GM19351 (cell line): ENCODE results near the gene GUCY2F.

Source experiments
- ATAC-seq: cut with Tn5 transposase; IDR thresholded peaks from one replicate; pipeline ENCODE4 v1.9.1; 2021; ENCODE audit warnings: mild to moderate bottlenecking, moderate library complexity; ENCODE audit not compliant: unreplicated experiment

GUCY2F gene

DNA sequence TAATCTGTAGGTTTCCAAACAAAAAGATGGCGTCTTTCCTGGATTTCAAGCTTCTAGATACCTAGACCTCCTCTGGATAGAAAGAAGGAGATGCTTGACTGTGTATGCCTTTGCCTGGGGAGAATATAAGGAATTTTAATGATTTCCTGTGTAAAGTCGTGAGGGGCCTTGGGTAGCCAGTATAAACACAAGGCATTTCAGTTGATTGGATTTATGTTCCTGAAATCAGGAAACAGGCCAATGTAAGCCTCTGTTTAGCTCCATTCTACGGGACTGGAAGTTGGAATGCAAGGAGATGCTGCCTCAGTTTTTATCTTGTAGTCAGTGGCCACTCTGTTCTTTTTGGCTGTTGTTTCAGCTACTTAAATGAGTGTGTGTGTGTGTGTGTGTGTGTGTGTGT is 137.2 kb downstream of the GUCY2F start:
- no peak for ATAC-seq

DNA sequence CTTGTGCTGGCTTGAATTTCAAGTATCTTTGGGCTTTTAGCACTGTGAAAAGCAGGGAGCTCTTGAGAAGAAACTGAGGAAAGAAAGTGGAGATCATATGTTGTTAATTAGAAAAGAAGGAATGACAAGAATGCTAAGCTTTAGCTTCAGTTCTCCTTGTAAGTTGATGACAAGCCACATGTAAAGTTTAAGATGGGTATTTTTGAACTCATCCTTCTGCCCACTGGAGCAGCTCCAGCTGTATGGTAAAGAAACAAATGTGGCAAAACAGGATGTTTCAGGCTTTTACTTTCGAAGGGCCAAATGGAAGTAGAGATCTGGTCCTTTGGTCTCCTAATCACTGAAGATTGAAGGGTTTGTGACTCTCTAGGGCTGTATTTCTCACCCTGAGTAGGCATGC is 137.8 kb downstream of the GUCY2F start:
- no peak for ATAC-seq

DNA sequence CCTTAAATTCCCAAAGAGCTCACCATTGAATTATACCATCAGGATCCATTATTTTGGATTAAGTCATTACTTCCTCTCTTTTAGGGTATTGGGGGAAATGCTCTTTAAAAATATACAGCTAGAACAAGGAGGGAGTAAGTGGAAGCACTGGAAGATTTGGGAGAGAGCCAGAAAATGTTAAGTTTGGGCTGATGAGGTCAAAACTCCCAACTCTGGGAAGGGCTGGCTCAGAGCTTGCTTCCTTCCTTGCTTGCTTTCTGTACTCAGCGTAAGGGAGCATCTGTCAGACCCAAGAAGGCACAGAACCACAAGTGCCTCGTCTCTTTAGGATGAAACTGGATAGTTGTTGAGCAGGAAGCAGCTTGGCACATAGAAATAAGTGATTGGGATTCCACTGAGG is 138.2 kb downstream of the GUCY2F start:
- ATAC-seq = no peak

DNA sequence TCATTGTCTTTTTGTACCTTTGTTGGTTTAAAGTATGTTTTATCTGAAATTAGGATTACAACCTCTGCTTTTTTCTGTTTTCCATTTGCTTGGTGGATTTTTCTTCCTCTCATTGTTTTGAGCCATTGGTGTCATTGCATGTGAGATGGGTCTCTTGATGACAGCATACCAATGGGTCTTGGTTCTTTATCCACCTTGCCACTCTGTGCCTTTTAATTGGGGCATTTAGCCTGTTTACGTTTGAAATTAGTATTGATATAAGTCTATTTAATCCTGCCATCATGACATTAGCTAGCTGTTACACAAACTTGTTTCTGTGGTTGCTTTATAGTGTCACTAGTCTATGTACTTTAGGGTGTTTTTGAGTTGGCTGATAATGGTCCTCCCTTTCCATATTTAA is 145.7 kb downstream of the GUCY2F start:
- no peak for ATAC-seq

DNA sequence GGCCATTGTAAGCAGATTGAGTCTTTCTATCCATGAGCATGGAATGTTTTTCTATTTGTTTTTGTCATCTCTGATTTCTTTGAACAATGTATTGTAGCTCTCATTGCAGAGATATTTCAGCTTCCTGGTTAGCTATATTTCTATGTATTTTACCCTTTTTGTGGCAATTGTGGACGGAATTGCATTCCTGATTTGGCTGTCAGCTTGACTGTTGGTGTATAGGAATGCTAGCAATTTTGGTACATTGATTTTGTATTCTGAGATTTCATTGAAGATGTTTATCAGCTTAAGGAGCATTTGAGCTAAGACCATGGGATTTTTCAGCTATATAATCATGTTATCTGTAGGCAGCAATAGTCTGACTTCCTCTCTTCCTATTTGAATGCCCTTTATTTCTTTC is 154.6 kb downstream of the GUCY2F start:
- no peak for ATAC-seq
